WTC11 (cell line): Measurements from ENCODE around the gene HTRA1. TPM values are rescaled to one million over a fixed set of nuclear protein-coding genes. Genes with fewer than 3 reads are reported as not detected.

ENCODE experiments used
- ATAC-seq: fragments of 200-7000 bp; cut with Tn5 transposase; 2 replicates; pipeline ENCODE4 v1.10.0; 2021; ENCODE audit warnings: mild to moderate bottlenecking, moderate library complexity
- CTCF ChIA-PET: fragments of 300-600 bp; sonication (Branson Sonifier 250); formaldehyde crosslinking; loops from one replicate; lab custom pipeline; 2021; ENCODE audit warnings: antibody characterized with exemption; lab: Charles Lee
- POLR2A ChIA-PET: fragments of 350-600 bp; sonication (Branson Sonifier 250); formaldehyde crosslinking; loops from one replicate; lab custom pipeline; 2021; ENCODE audit warnings: antibody characterized with exemption; lab: Charles Lee
- DNase-seq: peaks from one replicate; pipeline ENCODE4 v3.0.0; 2021; ENCODE audit warnings: low spot score
- H3K27ac Mint-ChIP-seq: 2 replicates; pipeline ENCODE4 v1.8.0; 2021; ENCODE audit warnings: mixed read lengths
- H3K27me3 Mint-ChIP-seq: 2 replicates; pipeline ENCODE4 v1.8.0; 2021; ENCODE audit warnings: low read depth, mild to moderate bottlenecking, moderate library complexity, mixed read lengths
- H3K36me3 Mint-ChIP-seq: 2 replicates; pipeline ENCODE4 v1.8.0; 2021; ENCODE audit warnings: mixed read lengths
- H3K4me1 Mint-ChIP-seq: 2 replicates; pipeline ENCODE4 v1.8.0; 2022; ENCODE audit warnings: mixed read lengths
- H3K4me3 Mint-ChIP-seq: 2 replicates; pipeline ENCODE4 v1.8.0; 2021; ENCODE audit warnings: mild to moderate bottlenecking, moderate library complexity, mixed read lengths
- H3K9me3 Mint-ChIP-seq: 2 replicates; pipeline ENCODE4 v1.8.0; 2021; ENCODE audit warnings: mixed read lengths
- ATF1 ChIP-seq: sonication (generic); formaldehyde crosslinking; IDR thresholded peaks from 2 replicates; pipeline ENCODE4 v1.8.1; 2023; ENCODE audit warnings: mild to moderate bottlenecking, moderate library complexity, missing genetic modification reagents
- FOXJ3 ChIP-seq: sonication (generic); formaldehyde crosslinking; IDR thresholded peaks from 2 replicates; pipeline ENCODE4 v1.9.0; 2021; ENCODE audit warnings: missing genetic modification reagents, mild to moderate bottlenecking, borderline replicate concordance
- GABPB1 ChIP-seq: sonication (generic); formaldehyde crosslinking; IDR thresholded peaks from 2 replicates; pipeline ENCODE4 v1.8.1; 2023; ENCODE audit warnings: mild to moderate bottlenecking, missing genetic modification reagents
- GRHL2 ChIP-seq: fragments of 250-450 bp; sonication (Bioruptor Pico); IDR thresholded peaks from 2 replicates; pipeline ENCODE4 v1.8.0; 2022; ENCODE audit warnings: mild to moderate bottlenecking, moderate library complexity; ENCODE audit not compliant: insufficient replicate concordance, severe bottlenecking
- GTF2I ChIP-seq: fragments of 250-450 bp; sonication (Bioruptor Pico); conservative IDR thresholded peaks from 2 replicates; pipeline ENCODE4 v1.4.0; 2021; ENCODE audit warnings: mild to moderate bottlenecking
- NFE2L1 ChIP-seq: sonication (generic); formaldehyde crosslinking; IDR thresholded peaks from 2 replicates; pipeline ENCODE4 v1.8.1; 2023; ENCODE audit warnings: missing genetic modification reagents
- RELA ChIP-seq: sonication (generic); formaldehyde crosslinking; IDR thresholded peaks from 2 replicates; pipeline ENCODE4 v1.8.1; 2022; ENCODE audit warnings: missing genetic modification reagents, mild to moderate bottlenecking, borderline replicate concordance
- RORB ChIP-seq: fragments of 250-450 bp; sonication (Bioruptor Pico); IDR thresholded peaks from 2 replicates; pipeline ENCODE4 v1.9.0; 2021; ENCODE audit warnings: mild to moderate bottlenecking
- SP1 ChIP-seq: sonication (generic); formaldehyde crosslinking; conservative IDR thresholded peaks from 2 replicates; pipeline ENCODE4 v1.8.1; 2022; ENCODE audit warnings: missing genetic modification reagents
- TCF7 ChIP-seq: sonication (generic); formaldehyde crosslinking; IDR thresholded peaks from 2 replicates; pipeline ENCODE4 v1.8.0; 2022; ENCODE audit warnings: mild to moderate bottlenecking, low read depth, missing genetic modification reagents, moderate library complexity
- TP53 ChIP-seq: sonication (generic); formaldehyde crosslinking; IDR thresholded peaks from 2 replicates; pipeline ENCODE4 v1.8.1; 2023; ENCODE audit warnings: mild to moderate bottlenecking, missing genetic modification reagents
- ZNF219 ChIP-seq: sonication (generic); formaldehyde crosslinking; IDR thresholded peaks from 2 replicates; pipeline ENCODE4 v1.8.0; 2023; ENCODE audit warnings: missing genetic modification reagents, mild to moderate bottlenecking, borderline replicate concordance
- ZNF396 ChIP-seq: fragments of 250-450 bp; sonication (Bioruptor Pico); IDR thresholded peaks from 2 replicates; pipeline ENCODE4 v1.8.0; 2021; ENCODE audit warnings: mild to moderate bottlenecking, moderate library complexity, borderline replicate concordance
- ZNF423 ChIP-seq: fragments of 250-450 bp; sonication (Bioruptor Pico); IDR thresholded peaks from 2 replicates; pipeline ENCODE4 v2.1.2; 2022; ENCODE audit warnings: mild to moderate bottlenecking, moderate library complexity
- total RNA-seq: library from RNA; stranded (reverse); gene quantifications from 3 replicates; pipeline ENCODE4 v1.2.3, GENCODE V29; 2021
- TF ChIP-seq, protein P1 (sequence below): sonication (generic); formaldehyde crosslinking; IDR thresholded peaks from 2 replicates; pipeline ENCODE4 v1.8.1; 2022; ENCODE audit warnings: low read depth, missing genetic modification reagents, borderline replicate concordance
- TF ChIP-seq, protein P2 (sequence below): sonication (generic); formaldehyde crosslinking; IDR thresholded peaks from 2 replicates; pipeline ENCODE4 v1.8.0; 2023; ENCODE audit warnings: missing genetic modification reagents, mild to moderate bottlenecking, borderline replicate concordance
- TF ChIP-seq, protein P3 (sequence below): fragments of 250-450 bp; sonication (Bioruptor Pico); conservative IDR thresholded peaks from 2 replicates; pipeline ENCODE4 v1.9.0; 2021; ENCODE audit warnings: mild to moderate bottlenecking
- TF ChIP-seq, protein P4 (sequence below): sonication (generic); formaldehyde crosslinking; IDR thresholded peaks from 2 replicates; pipeline ENCODE4 v1.8.1; 2023; ENCODE audit warnings: mild to moderate bottlenecking, missing genetic modification reagents, moderate library complexity
- TF ChIP-seq, protein P5 (sequence below): fragments of 200-600 bp; IDR thresholded peaks from 2 replicates; pipeline ENCODE4 v1.8.0; 2022; ENCODE audit warnings: antibody characterized with exemption
- TF ChIP-seq, protein P6 (sequence below): sonication (generic); formaldehyde crosslinking; conservative IDR thresholded peaks from 2 replicates; pipeline ENCODE4 v1.8.1; 2022; ENCODE audit warnings: mild to moderate bottlenecking, missing genetic modification reagents
- TF ChIP-seq, protein P7 (sequence below): sonication (generic); formaldehyde crosslinking; conservative IDR thresholded peaks from 2 replicates; pipeline ENCODE4 v1.8.1; 2023; ENCODE audit warnings: mild to moderate bottlenecking, low read depth, missing genetic modification reagents, moderate library complexity

The HTRA1 gene
- total RNA-seq, 1 experiment from 2014 or later = 18.3 TPM

DNA sequence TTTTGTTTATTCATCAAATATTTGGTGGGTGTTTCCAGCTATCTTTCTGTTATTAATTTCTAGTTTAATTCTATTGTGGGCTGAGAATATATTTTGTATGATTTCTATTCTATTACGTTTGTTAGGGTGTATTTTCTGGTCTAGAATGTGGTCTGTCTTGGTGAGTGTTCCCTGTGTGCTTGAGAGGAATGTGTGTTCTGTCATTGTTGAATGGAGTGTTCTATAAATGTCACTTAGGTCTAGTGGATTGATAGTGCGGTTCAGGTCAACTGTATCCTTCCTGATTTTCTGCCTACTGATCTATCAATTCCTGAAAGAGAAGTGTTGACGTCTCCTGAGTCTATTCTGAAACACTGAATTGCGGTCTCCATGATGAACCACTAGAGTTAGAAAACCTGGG, 8.5 kb downstream of the HTRA1 start:
- Mint-ChIP-seq H3K36me3 (no peaks in the 10 kb centered on the region), H3K9me3 (no peaks in the 10 kb centered on the region), H3K27ac (no peak overlapping the region), H3K4me1 (peaks cover 13% of the 10 kb centered on the region), H3K4me3 (no peak overlapping the region), H3K27me3 (peaks cover 7% of the 10 kb centered on the region)
- DNase-seq (no peak), ATAC-seq (no peak)
- TF ChIP-seq GTF2I (CRISPR knock-in tag) (no peak), NFE2L1 (CRISPR knock-in tag) (no peak), ZNF396 (CRISPR knock-in tag) (no peak), ZNF219 (CRISPR knock-in tag) (no peak), TCF7 (no peak), FOXJ3 (CRISPR knock-in tag) (no peak), ATF1 (no peak), GRHL2 (CRISPR knock-in tag) (no peak), ZNF423 (CRISPR knock-in tag) (no peak), RELA (CRISPR knock-in tag) (no peak), GABPB1 (CRISPR knock-in tag) (no peak), SP1 (CRISPR knock-in tag) (no peak)
- TF ChIP-seq, protein P1, sequence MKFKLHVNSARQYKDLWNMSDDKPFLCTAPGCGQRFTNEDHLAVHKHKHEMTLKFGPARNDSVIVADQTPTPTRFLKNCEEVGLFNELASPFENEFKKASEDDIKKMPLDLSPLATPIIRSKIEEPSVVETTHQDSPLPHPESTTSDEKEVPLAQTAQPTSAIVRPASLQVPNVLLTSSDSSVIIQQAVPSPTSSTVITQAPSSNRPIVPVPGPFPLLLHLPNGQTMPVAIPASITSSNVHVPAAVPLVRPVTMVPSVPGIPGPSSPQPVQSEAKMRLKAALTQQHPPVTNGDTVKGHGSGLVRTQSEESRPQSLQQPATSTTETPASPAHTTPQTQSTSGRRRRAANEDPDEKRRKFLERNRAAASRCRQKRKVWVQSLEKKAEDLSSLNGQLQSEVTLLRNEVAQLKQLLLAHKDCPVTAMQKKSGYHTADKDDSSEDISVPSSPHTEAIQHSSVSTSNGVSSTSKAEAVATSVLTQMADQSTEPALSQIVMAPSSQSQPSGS (CRISPR knock-in tag) = no peak
- TF ChIP-seq, protein P2, sequence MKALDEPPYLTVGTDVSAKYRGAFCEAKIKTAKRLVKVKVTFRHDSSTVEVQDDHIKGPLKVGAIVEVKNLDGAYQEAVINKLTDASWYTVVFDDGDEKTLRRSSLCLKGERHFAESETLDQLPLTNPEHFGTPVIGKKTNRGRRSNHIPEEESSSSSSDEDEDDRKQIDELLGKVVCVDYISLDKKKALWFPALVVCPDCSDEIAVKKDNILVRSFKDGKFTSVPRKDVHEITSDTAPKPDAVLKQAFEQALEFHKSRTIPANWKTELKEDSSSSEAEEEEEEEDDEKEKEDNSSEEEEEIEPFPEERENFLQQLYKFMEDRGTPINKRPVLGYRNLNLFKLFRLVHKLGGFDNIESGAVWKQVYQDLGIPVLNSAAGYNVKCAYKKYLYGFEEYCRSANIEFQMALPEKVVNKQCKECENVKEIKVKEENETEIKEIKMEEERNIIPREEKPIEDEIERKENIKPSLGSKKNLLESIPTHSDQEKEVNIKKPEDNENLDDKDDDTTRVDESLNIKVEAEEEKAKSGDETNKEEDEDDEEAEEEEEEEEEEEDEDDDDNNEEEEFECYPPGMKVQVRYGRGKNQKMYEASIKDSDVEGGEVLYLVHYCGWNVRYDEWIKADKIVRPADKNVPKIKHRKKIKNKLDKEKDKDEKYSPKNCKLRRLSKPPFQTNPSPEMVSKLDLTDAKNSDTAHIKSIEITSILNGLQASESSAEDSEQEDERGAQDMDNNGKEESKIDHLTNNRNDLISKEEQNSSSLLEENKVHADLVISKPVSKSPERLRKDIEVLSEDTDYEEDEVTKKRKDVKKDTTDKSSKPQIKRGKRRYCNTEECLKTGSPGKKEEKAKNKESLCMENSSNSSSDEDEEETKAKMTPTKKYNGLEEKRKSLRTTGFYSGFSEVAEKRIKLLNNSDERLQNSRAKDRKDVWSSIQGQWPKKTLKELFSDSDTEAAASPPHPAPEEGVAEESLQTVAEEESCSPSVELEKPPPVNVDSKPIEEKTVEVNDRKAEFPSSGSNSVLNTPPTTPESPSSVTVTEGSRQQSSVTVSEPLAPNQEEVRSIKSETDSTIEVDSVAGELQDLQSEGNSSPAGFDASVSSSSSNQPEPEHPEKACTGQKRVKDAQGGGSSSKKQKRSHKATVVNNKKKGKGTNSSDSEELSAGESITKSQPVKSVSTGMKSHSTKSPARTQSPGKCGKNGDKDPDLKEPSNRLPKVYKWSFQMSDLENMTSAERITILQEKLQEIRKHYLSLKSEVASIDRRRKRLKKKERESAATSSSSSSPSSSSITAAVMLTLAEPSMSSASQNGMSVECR (CRISPR knock-in tag) = no peak
- TF ChIP-seq, protein P3, sequence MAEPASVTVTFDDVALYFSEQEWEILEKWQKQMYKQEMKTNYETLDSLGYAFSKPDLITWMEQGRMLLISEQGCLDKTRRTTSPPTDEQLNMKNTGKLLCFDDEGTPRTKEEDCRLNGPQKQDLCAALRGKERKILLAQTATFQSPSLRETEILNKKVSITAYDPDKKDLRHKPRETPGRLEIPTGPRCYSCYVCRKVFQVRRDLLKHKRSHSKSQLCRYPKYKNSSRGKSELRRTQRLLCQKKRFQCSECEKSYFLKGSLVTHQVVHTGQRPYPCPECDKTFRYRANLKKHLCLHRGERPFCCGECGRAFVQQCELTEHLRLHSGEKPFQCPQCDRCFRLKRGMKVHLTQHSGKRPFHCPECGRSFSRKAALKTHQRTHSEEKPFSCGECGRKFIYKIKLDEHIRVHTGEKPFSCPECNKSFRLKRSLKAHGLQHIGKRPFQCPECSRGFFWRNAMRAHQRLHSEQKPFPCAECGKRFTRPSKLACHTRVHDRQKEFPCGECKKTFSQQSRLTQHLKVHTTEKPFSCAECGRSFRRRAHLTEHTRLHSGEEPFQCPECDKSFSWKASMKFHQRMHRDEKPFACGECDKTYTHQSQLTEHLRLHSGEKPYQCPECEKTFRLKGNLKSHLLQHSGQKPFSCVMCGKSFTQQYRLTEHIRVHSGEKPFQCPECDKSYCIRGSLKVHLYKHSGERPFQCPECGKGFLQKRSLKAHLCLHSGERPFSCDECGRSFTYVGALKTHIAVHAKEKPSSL (CRISPR knock-in tag) = no peak
- TF ChIP-seq, protein P4, sequence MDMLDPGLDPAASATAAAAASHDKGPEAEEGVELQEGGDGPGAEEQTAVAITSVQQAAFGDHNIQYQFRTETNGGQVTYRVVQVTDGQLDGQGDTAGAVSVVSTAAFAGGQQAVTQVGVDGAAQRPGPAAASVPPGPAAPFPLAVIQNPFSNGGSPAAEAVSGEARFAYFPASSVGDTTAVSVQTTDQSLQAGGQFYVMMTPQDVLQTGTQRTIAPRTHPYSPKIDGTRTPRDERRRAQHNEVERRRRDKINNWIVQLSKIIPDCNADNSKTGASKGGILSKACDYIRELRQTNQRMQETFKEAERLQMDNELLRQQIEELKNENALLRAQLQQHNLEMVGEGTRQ = no peak
- ChIA-PET CTCF (interaction anchor here (0.9 to 1.1 kb wide), 2 partner anchors 14 to 171 kb away, joined by 3 to 4 read pairs; no protein-coding TSS in a partner anchor), POLR2A (no interaction called here)

DNA sequence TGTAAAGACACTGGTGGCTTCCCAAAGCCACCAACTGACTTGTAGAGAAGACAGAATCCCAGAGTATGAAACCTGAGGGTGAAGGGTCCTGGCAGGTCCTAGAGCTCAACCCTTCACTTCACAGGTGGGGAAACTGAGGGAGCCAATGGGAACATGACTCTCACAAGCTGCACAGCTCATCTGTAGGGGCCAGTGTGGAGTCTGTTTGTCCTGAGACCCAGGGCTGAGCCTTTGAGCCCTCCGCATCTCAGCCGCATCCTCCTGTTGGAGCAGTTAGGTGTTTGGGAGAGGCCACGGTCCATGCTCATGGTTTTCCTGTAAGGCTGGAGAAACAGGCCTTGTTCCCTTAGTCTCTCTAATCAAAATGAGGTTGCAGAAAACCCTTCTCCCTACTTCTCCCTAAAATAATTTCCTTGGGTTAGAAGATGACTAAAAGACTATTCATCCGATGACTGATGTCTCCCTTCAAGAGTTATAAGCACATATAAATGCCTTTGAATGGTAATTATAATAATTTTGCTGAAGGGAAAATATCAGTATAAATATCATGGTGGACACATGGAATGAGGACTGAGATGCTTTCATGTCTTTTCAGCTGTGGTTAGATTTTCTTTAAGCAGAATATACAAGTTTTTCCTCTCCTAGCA, 10.3 kb downstream of the HTRA1 start:
- H3K27me3 Mint-ChIP-seq = no peaks in the 10 kb centered on the region
- H3K4me1 Mint-ChIP-seq = peaks cover 31% of the 10 kb centered on the region
- no peak for ATAC-seq
- no peak for DNase-seq
- H3K36me3 Mint-ChIP-seq = no peaks in the 10 kb centered on the region
- no peaks in the 10 kb centered on the region for H3K9me3 Mint-ChIP-seq
- H3K27ac Mint-ChIP-seq = no peak overlapping the region
- POLR2A ChIA-PET = no interaction called here
- no peak overlapping the region for H3K4me3 Mint-ChIP-seq
- CTCF ChIA-PET = no interaction called here
- TF ChIP-seq, protein P5, sequence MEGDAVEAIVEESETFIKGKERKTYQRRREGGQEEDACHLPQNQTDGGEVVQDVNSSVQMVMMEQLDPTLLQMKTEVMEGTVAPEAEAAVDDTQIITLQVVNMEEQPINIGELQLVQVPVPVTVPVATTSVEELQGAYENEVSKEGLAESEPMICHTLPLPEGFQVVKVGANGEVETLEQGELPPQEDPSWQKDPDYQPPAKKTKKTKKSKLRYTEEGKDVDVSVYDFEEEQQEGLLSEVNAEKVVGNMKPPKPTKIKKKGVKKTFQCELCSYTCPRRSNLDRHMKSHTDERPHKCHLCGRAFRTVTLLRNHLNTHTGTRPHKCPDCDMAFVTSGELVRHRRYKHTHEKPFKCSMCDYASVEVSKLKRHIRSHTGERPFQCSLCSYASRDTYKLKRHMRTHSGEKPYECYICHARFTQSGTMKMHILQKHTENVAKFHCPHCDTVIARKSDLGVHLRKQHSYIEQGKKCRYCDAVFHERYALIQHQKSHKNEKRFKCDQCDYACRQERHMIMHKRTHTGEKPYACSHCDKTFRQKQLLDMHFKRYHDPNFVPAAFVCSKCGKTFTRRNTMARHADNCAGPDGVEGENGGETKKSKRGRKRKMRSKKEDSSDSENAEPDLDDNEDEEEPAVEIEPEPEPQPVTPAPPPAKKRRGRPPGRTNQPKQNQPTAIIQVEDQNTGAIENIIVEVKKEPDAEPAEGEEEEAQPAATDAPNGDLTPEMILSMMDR = no peak
- no peak for TF ChIP-seq TP53 (CRISPR knock-in tag)
- TF ChIP-seq, protein P6, sequence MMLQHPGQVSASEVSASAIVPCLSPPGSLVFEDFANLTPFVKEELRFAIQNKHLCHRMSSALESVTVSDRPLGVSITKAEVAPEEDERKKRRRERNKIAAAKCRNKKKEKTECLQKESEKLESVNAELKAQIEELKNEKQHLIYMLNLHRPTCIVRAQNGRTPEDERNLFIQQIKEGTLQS = no peak
- TF ChIP-seq RORB (CRISPR knock-in tag) = no peak
- TF ChIP-seq, protein P7, sequence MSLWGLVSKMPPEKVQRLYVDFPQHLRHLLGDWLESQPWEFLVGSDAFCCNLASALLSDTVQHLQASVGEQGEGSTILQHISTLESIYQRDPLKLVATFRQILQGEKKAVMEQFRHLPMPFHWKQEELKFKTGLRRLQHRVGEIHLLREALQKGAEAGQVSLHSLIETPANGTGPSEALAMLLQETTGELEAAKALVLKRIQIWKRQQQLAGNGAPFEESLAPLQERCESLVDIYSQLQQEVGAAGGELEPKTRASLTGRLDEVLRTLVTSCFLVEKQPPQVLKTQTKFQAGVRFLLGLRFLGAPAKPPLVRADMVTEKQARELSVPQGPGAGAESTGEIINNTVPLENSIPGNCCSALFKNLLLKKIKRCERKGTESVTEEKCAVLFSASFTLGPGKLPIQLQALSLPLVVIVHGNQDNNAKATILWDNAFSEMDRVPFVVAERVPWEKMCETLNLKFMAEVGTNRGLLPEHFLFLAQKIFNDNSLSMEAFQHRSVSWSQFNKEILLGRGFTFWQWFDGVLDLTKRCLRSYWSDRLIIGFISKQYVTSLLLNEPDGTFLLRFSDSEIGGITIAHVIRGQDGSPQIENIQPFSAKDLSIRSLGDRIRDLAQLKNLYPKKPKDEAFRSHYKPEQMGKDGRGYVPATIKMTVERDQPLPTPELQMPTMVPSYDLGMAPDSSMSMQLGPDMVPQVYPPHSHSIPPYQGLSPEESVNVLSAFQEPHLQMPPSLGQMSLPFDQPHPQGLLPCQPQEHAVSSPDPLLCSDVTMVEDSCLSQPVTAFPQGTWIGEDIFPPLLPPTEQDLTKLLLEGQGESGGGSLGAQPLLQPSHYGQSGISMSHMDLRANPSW = no peak
